Skin epidermis (tissue), 12 donors: ENCODE data around the gene KTN1.

ENCODE experiments used
- H3K27ac ChIP-seq, 21 experiments: fragments of 200-600 bp; sonication (generic) in 11 of 21; one replicate each; pipeline ENCODE4 v1.5.0; 2020; ENCODE audit warnings: mild to moderate bottlenecking in 3 of 21, inconsistent platforms in 2 of 21, moderate library complexity in 2 of 21
- H3K4me3 ChIP-seq, 7 experiments: fragments of 200-600 bp; sonication (generic) in 2 of 7; one replicate each; pipeline ENCODE4 v1.5.0; 2020; ENCODE audit warnings: inconsistent platforms in 2 of 7, mild to moderate bottlenecking in 2 of 7, moderate library complexity in 1 of 7

Gene KTN1

GRCh38 chr14:55579724-55580469, at the start of gene KTN1:
Gene KTN1 (plus strand): TSS chr14:55580207. CDS start chr14:55612049, 31,842 bp downstream.
- Histone ChIP-seq H3K4me3 (peak within 1 kb of the TSS; percentile 67 to 99 (median 95)), H3K27ac (peak within 1 kb of the TSS; percentile 78 to 99 (median 93))

- H3K4me3 ChIP-seq, result no peak overlapping the region
- H3K27ac ChIP-seq, result peak overlapping the region in 1 of 21 experiments; percentile 31
These were observed 49.5 kb upstream of the KTN1 start for GRCh38 chr14:55530464-55530863.

- Histone ChIP-seq H3K4me3 (no peak overlapping the region), H3K27ac (peak overlapping the region in 3 of 21 experiments; percentile 23 to 45 (median 29))
These were observed 47.2 kb upstream of the KTN1 start for GRCh38 chr14:55532645-55533344.

GRCh38 chr14:55533960-55534359, 46.0 kb upstream of the KTN1 start:
- Histone ChIP-seq H3K4me3 (no peak overlapping the region), H3K27ac (peak overlapping the region in 8 of 21 experiments; percentile 6 to 74 (median 28))

GRCh38 chr14:55535516-55536203, 44.3 kb upstream of the KTN1 start:
- Histone ChIP-seq H3K4me3 (no peak overlapping the region), H3K27ac (peak overlapping the region in 7 of 21 experiments; percentile 5 to 74 (median 33))

- Histone ChIP-seq H3K4me3 (no peak overlapping the region), H3K27ac (peak overlapping the region in 8 of 21 experiments; percentile 5 to 74 (median 28))
These were observed 43.8 kb upstream of the KTN1 start for GRCh38 chr14:55536204-55536708.

- Histone ChIP-seq H3K27ac (peak overlapping the region in 1 of 21 experiments; percentile 36), H3K4me3 (no peak overlapping the region)
These were observed 42.2 kb upstream of the KTN1 start for GRCh38 chr14:55537782-55538181.

- peak overlapping the region in 3 of 21 experiments; percentile 4 to 55 (median 27) for H3K27ac ChIP-seq
These were observed 40.0 kb upstream of the KTN1 start for GRCh38 chr14:55539975-55540374.

GRCh38 chr14:55540847-55541773, 38.9 kb upstream of the KTN1 start:
- H3K27ac ChIP-seq, result peak overlapping the region in 4 of 21 experiments; percentile 26 to 55 (median 33)
- H3K4me3 ChIP-seq, result no peak overlapping the region

More at GRCh38 chr14:55539975-55540374, 40.0 kb upstream of the KTN1 start:
- no peak overlapping the region for H3K4me3 ChIP-seq

GRCh38 chr14:55545779-55546178, 34.2 kb upstream of the KTN1 start:
- H3K4me3 ChIP-seq, result no peak overlapping the region

GRCh38 chr14:55546212-55546874, 33.7 kb upstream of the KTN1 start:
- H3K27ac ChIP-seq, result no peak overlapping the region
- no peak overlapping the region for H3K4me3 ChIP-seq

More at GRCh38 chr14:55545779-55546178, 34.2 kb upstream of the KTN1 start:
- H3K27ac ChIP-seq, result no peak overlapping the region

- Histone ChIP-seq H3K27ac (no peak overlapping the region), H3K4me3 (no peak overlapping the region)
These were observed 32.2 kb upstream of the KTN1 start for GRCh38 chr14:55547650-55548315.

- Histone ChIP-seq H3K4me3 (no peak overlapping the region), H3K27ac (no peak overlapping the region)
These were observed 26.2 kb upstream of the KTN1 start for GRCh38 chr14:55553791-55554190.

GRCh38 chr14:55556929-55557623, 22.9 kb upstream of the KTN1 start:
- no peak overlapping the region for H3K4me3 ChIP-seq

GRCh38 chr14:55562135-55562534, 17.9 kb upstream of the KTN1 start:
- Histone ChIP-seq H3K27ac (no peak overlapping the region), H3K4me3 (no peak overlapping the region)

More at GRCh38 chr14:55556929-55557623, 22.9 kb upstream of the KTN1 start:
- peak overlapping the region in 1 of 21 experiments; percentile 10 for H3K27ac ChIP-seq

- Histone ChIP-seq H3K27ac (no peak overlapping the region), H3K4me3 (no peak overlapping the region)
These were observed 11.4 kb upstream of the KTN1 start for GRCh38 chr14:55568618-55569017.
